Measurements from ENCODE around the gene ADARB1. TPM values are rescaled to one million over a fixed set of nuclear protein-coding genes. Genes with fewer than 3 reads are reported as not detected.

ADARB1 gene
- total RNA-seq, 1 experiment from 2014 or later, result 15.8 TPM

GRCh38 chr21:45228171-45228641 is 153.8 kb downstream of the ADARB1 start:
- Histone ChIP-seq H2BK15ac (ENCODE audit: low read depth, low read length) (no peak overlapping the region), H4K91ac (ENCODE audit: insufficient read length, low read depth, low read length) (no peak overlapping the region), H2AFZ (ENCODE audit: low read length) (no peak overlapping the region), H3K23me2 (ENCODE audit: insufficient read length, low read depth, low read length, poor library complexity, severe bottlenecking) (no peaks in the 10 kb centered on the region), H4K20me1 (ENCODE audit: control insufficient read depth, insufficient read depth, insufficient read length) (no peaks in the 10 kb centered on the region), H3K79me1 (ENCODE audit: insufficient read depth, low read depth, low read length, poor library complexity, severe bottlenecking) (no peaks in the 10 kb centered on the region), H3K23ac (ENCODE audit: insufficient read length, low read depth, low read length) (no peak overlapping the region), H3K4me1 (ENCODE audit: insufficient read depth, low read length) (no peaks in the 10 kb centered on the region; the same call in 1 of the 2 replicates), H4K8ac (replicated peaks; ENCODE audit: insufficient read length, low read depth, low read length) (no peak overlapping the region), H3K27me3 (ENCODE audit: insufficient read depth, low read length) (no peaks in the 10 kb centered on the region), H2BK12ac (ENCODE audit: insufficient read length, low read depth, low read length) (no peak overlapping the region), H2BK120ac (ENCODE audit: low read depth, low read length, poor library complexity, severe bottlenecking) (no peak overlapping the region), H3K4ac (ENCODE audit: low read depth, low read length) (no peak overlapping the region), H3K9me3 (ENCODE audit: control insufficient read depth, low read depth, low read length) (no peaks in the 10 kb centered on the region), H3K4me2 (ENCODE audit: insufficient read depth, insufficient read length, low read length) (no peak overlapping the region), H2AK5ac (ENCODE audit: insufficient read length, low read length) (no peak overlapping the region), H3K27ac (ENCODE audit: insufficient read length, low read depth, low read length) (no peak overlapping the region), H2BK20ac (ENCODE audit: low read depth, low read length, poor library complexity, severe bottlenecking) (no peak overlapping the region), H3K14ac (ENCODE audit: insufficient read depth, low read length) (no peak overlapping the region), H3K56ac (ENCODE audit: insufficient read length, low read depth, low read length) (no peak overlapping the region), H4K5ac (ENCODE audit: insufficient read length, low read depth, low read length) (no peak overlapping the region), H3K9ac (ENCODE audit: extremely low read depth, insufficient read length, low read length) (no peak overlapping the region), H3K79me2 (ENCODE audit: insufficient read depth, low read length) (no peaks in the 10 kb centered on the region), H2BK5ac (ENCODE audit: insufficient read length, low read length) (no peak overlapping the region), H3T11ph (ENCODE audit: low read length) (no peak overlapping the region), H3K18ac (ENCODE audit: insufficient read length, low read depth, low read length) (no peak overlapping the region)
- Mint-ChIP-seq H3K36me3 (ENCODE audit: insufficient read depth in 1 of 3, low read depth in 3 of 3) (no peaks in the 10 kb centered on the region), H3K27ac (no peak overlapping the region), H3K4me3 (no peak overlapping the region), H3K4me1 (peaks cover 5% of the 10 kb centered on the region in 2 experiments; a peak in 2 of 4 replicates), H3K27me3 (ENCODE audit: low read depth) (no peaks in the 10 kb centered on the region), H3K9me3 (no peaks in the 10 kb centered on the region)
- DNase-seq, result no peak
- TF ChIP-seq CTCF (conservative IDR thresholded peaks at IDR 0.05), result no peak
- no CpG with 5 or more reads among the region's 6 CpGs for WGBS (ENCODE audit: extremely low coverage, insufficient read length, low lambda C conversion rate)
